NCI-H526 treated with DMSO at 0.1 percent for 48 hours (cell line): ENCODE results near the gene ZBTB33.

Experiments used
- DNase-seq: peaks from one replicate; lab custom pipeline; 2025; lab: John Stamatoyannopoulos, UW

ZBTB33 gene

GRCh38 chrX:120250522-120251271, at the start of gene ZBTB33:
TSS of gene ZBTB33 (plus strand) at chrX:120250812. CDS start at chrX:120253416, 2,604 bp downstream.
- DNase-seq = peak; percentile 87

GRCh38 chrX:120200851-120201250, 49.8 kb upstream of the ZBTB33 start:
- no peak for DNase-seq

GRCh38 chrX:120205816-120206753, 44.5 kb upstream of the ZBTB33 start:
- DNase-seq = no peak

- no peak for DNase-seq
Observed at GRCh38 chrX:120207009-120207605, 43.5 kb upstream of the ZBTB33 start.

GRCh38 chrX:120213438-120214265, 37.0 kb upstream of the ZBTB33 start:
- DNase-seq = peak; percentile 2

- no peak for DNase-seq
Observed at GRCh38 chrX:120223374-120223773, 27.2 kb upstream of the ZBTB33 start.

- DNase-seq = no peak
Observed at GRCh38 chrX:120224388-120224787, 26.2 kb upstream of the ZBTB33 start.

GRCh38 chrX:120228187-120228908, 22.3 kb upstream of the ZBTB33 start:
- DNase-seq = no peak

GRCh38 chrX:120235284-120235683, 15.3 kb upstream of the ZBTB33 start:
- DNase-seq = no peak

- no peak for DNase-seq
Observed at GRCh38 chrX:120236687-120237479, 13.7 kb upstream of the ZBTB33 start.

- DNase-seq = no peak
Observed at GRCh38 chrX:120238933-120239332, 11.7 kb upstream of the ZBTB33 start.

- no peak for DNase-seq
Observed at GRCh38 chrX:120242813-120243212, 7.8 kb upstream of the ZBTB33 start.

GRCh38 chrX:120244395-120244734, 6.2 kb upstream of the ZBTB33 start:
- DNase-seq = no peak

GRCh38 chrX:120244735-120245498, 5.7 kb upstream of the ZBTB33 start:
- peak; percentile 70 for DNase-seq

- DNase-seq = peak; percentile 13
Observed at GRCh38 chrX:120251471-120252011, 929 bp downstream of the ZBTB33 start.

- no peak for DNase-seq
Observed at GRCh38 chrX:120253784-120254183, 3.2 kb downstream of the ZBTB33 start.

GRCh38 chrX:120260369-120260768, 9.8 kb downstream of the ZBTB33 start:
- peak; percentile 77 for DNase-seq

GRCh38 chrX:120262859-120263708, 12.5 kb downstream of the ZBTB33 start:
- no peak for DNase-seq
